ENCODE data around the gene SLK. TPM values are rescaled to one million over a fixed set of nuclear protein-coding genes. Genes with fewer than 3 reads are reported as not detected.

SLK gene
- total and polyA plus RNA-seq, 10 of the 15 experiments (the other 5 are each of a cell fraction or from before 2014, with no cell fraction given): 2.5 to 24.2 (median 11.1) TPM

DNA sequence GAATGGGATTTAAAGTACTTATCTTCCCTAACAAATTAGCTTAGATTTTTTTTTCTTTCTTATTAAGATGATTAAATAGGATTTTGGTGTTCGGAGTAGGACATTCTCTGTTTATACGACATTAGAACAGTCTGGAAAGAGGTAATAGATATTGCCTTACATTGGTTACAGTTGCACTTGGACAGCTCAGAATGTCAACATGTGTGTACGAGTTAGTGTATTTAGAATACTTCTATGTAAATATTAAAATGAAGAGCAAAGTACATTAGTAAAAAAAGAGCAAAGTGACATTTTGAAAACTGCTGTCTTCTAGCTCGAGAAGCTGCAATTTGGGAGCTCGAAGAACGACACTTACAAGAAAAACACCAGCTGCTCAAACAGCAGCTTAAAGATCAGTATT is 51.5 kb downstream of the SLK start (continued):
- TF ChIP-seq, protein P1, sequence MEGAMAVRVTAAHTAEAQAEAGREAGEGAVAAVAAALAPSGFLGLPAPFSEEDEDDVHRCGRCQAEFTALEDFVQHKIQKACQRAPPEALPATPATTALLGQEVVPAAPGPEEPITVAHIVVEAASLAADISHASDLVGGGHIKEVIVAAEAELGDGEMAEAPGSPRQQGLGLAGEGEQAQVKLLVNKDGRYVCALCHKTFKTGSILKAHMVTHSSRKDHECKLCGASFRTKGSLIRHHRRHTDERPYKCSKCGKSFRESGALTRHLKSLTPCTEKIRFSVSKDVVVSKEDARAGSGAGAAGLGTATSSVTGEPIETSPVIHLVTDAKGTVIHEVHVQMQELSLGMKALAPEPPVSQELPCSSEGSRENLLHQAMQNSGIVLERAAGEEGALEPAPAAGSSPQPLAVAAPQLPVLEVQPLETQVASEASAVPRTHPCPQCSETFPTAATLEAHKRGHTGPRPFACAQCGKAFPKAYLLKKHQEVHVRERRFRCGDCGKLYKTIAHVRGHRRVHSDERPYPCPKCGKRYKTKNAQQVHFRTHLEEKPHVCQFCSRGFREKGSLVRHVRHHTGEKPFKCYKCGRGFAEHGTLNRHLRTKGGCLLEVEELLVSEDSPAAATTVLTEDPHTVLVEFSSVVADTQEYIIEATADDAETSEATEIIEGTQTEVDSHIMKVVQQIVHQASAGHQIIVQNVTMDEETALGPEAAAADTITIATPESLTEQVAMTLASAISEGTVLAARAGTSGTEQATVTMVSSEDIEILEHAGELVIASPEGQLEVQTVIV (IDR thresholded peaks at IDR 0.05; ENCODE audit: borderline replicate concordance, partially characterized antibody): no peak
- TF ChIP-seq HCFC1 (IDR thresholded peaks at IDR 0.05; ENCODE audit: low read length) (no peak), SMAD1 (IDR thresholded peaks at IDR 0.05; ENCODE audit: low read depth, partially characterized antibody) (no peak), SKIL (IDR thresholded peaks at IDR 0.05; ENCODE audit: low read depth, poor library complexity, severe bottlenecking) (no peak), BACH1 (IDR thresholded peaks at IDR 0.05; ENCODE audit: borderline replicate concordance) (no peak), YBX1 (IDR thresholded peaks at IDR 0.05) (no peak), IRF3 (IDR thresholded peaks at IDR 0.05) (no peak)

GRCh38 chr10:104020020-104020419 is 53.1 kb downstream of the SLK start:
- DNase-seq (ENCODE audit: low read depth, low spot score): no peak
- WGBS (ENCODE audit: insufficient coverage, insufficient replicate concordance, low lambda C conversion rate, missing lambda C conversion rate): 100% methylated on average over 1 of the region's 1 CpG
- POLR2A ChIA-PET: no interaction called here
- H3K27me3 ChIP-seq (replicated peaks in 1 of 2; ENCODE audit: control insufficient read depth in 2 of 2, insufficient read depth in 2 of 2, low read length in 1 of 2): no peaks in the 10 kb centered on the region
- intact Hi-C loops (cut with micrococcal nuclease; ENCODE audit: unreplicated experiment) (no loop called here), in situ Hi-C loops (cut with MboI) (no loop called here)
- SMC1A ChIA-PET (ENCODE audit: uncharacterized antibody, unreplicated experiment): interaction anchor here (2.9 kb wide), 1 partner anchor 9 kb away, joined by 13 read pairs; no protein-coding TSS in a partner anchor
- H3K4me3 ChIP-seq: no peak overlapping the region
- H4K20me1 ChIP-seq (ENCODE audit: control insufficient read depth, insufficient read depth): no peaks in the 10 kb centered on the region
- CTCF ChIA-PET: interaction anchor here (2.2 kb wide), 1 partner anchor 132 kb away, joined by 5 read pairs; no protein-coding TSS in a partner anchor
- H3K36me3 ChIP-seq (ENCODE audit: control insufficient read depth in 2 of 2, insufficient read depth in 2 of 2, low read length in 1 of 2): peaks cover 9 to 23% of the 10 kb centered on the region in 2 experiments
- no peak overlapping the region for H3K9ac ChIP-seq (ENCODE audit: control insufficient read depth, insufficient read depth, low read length)
- H2AFZ ChIP-seq (ENCODE audit: control insufficient read depth, low read depth, low read length): no peak overlapping the region
- no peak for FAIRE-seq
- H3K4me2 ChIP-seq (ENCODE audit: control insufficient read depth, insufficient read depth): no peak overlapping the region
- RAD21 ChIA-PET (ENCODE audit: unreplicated experiment): no interaction called here
- no peaks in the 10 kb centered on the region for H3K4me1 ChIP-seq (ENCODE audit: control insufficient read depth, insufficient read depth, low read length)
- no peaks in the 10 kb centered on the region for H3K9me3 ChIP-seq (replicated peaks; ENCODE audit: control insufficient read depth, insufficient read depth, low read length)
- no peaks in the 10 kb centered on the region for H3K79me2 ChIP-seq (ENCODE audit: control insufficient read depth, insufficient read depth, low read length)
- ATAC-seq: no peak
- BruUV-seq (replicated peaks): no TSS peak
- no peak overlapping the region for H3K27ac ChIP-seq (ENCODE audit: control insufficient read depth, insufficient read depth)
- no peak for TF ChIP-seq SMARCA5 (IDR thresholded peaks at IDR 0.05)
- no peak for TF ChIP-seq CHD1 (IDR thresholded peaks at IDR 0.05; ENCODE audit: low read depth, low read length)
- TF ChIP-seq ZNF217 (IDR thresholded peaks at IDR 0.05): no peak
- no peak for TF ChIP-seq JUND (IDR thresholded peaks at IDR 0.05; ENCODE audit: low read depth, low read length)
- TF ChIP-seq GATAD2B (conservative IDR thresholded peaks at IDR 0.05; ENCODE audit: low read depth): no peak
- TF ChIP-seq CHD4 (IDR thresholded peaks at IDR 0.05): no peak
- TF ChIP-seq RBBP5 (conservative IDR thresholded peaks at IDR 0.05): no peak
- no peak for TF ChIP-seq CTCF (IDR thresholded peaks at IDR 0.05 in 2 of 3, conservative IDR thresholded peaks at IDR 0.05 in 1 of 3; ENCODE audit: control insufficient read depth in 2 of 3, extremely low read depth in 1 of 3, insufficient read depth in 1 of 3, low read depth in 3 of 3, low read length in 3 of 3)
- no peak for TF ChIP-seq MYC (IDR thresholded peaks at IDR 0.05; ENCODE audit: insufficient read depth, insufficient read length, insufficient replicate concordance, low read length, severe bottlenecking)
- no peak for TF ChIP-seq EP300 (IDR thresholded peaks at IDR 0.05; ENCODE audit: borderline replicate concordance in 1 of 2, control insufficient read depth in 1 of 2, low read depth in 2 of 2, low read length in 2 of 2)

All from GM12878 (cell line).